LNCaP clone FGC (cell line): ENCODE measurements around the gene SKOR2.

Experiments used
- DNase-seq: peaks from one replicate; pipeline ENCODE4 v3.0.0-alpha.2; 2011; ENCODE audit warnings: low read depth
- H3K4me3 ChIP-seq: 2 replicates; pipeline ENCODE4 v1.5.1; 2011; ENCODE audit warnings: mild to moderate bottlenecking, low read depth, low read length, control low read depth
- TF ChIP-seq, protein P1 (sequence below): IDR thresholded peaks from 2 replicates; pipeline ENCODE4 v1.5.1; 2012; ENCODE audit warnings: mild to moderate bottlenecking; ENCODE audit not compliant: control insufficient read depth, insufficient read depth; ENCODE audit errors: extremely low read depth

SKOR2 gene

DNA sequence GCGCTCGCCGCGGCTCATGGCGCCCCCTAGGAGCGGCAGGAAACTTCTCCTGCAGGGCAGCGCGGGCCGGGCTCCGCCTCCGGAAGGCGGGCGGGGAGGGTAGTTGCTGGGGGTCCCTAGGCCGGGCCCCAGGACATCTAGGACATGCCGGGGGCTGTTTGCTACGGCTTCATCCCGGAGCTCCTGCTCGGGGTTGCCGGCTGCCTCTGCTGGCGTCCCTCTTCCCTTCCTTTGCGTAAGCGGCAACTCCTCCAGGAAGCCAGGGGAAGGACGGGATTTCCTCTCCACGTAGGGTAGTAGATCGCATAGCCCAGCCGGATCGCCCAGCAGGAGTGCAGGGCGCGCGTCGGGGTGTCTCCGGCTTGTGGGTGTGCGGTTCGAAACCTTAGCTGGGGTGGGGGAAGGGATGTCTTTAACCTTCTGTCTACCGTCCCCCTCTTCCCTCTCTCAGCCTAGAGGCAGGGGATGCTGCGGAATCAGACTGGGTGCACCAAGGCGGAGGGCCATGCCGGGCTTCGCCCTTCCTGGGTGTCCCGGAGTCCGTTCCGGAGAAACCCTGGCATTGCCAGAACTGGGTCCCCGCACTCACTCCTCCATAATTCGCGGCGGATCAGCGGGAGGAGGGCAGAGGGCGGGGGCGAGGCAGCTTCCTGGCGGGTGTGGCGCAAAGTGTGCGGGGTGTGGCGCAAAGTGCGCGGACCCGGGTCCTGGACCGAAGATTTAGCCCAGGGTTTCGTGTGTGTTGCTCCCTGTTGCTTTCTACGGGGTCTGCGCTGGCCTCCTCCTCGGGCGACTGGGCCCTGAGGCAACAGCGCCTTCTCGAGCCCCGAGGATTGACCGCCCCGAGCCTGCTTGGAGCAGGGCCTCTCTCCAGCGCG, 12.2 kb upstream of the SKOR2 start:
- no peak overlapping the region for H3K4me3 ChIP-seq
- no peak for DNase-seq
- TF ChIP-seq, protein P1, sequence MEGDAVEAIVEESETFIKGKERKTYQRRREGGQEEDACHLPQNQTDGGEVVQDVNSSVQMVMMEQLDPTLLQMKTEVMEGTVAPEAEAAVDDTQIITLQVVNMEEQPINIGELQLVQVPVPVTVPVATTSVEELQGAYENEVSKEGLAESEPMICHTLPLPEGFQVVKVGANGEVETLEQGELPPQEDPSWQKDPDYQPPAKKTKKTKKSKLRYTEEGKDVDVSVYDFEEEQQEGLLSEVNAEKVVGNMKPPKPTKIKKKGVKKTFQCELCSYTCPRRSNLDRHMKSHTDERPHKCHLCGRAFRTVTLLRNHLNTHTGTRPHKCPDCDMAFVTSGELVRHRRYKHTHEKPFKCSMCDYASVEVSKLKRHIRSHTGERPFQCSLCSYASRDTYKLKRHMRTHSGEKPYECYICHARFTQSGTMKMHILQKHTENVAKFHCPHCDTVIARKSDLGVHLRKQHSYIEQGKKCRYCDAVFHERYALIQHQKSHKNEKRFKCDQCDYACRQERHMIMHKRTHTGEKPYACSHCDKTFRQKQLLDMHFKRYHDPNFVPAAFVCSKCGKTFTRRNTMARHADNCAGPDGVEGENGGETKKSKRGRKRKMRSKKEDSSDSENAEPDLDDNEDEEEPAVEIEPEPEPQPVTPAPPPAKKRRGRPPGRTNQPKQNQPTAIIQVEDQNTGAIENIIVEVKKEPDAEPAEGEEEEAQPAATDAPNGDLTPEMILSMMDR = no peak

DNA sequence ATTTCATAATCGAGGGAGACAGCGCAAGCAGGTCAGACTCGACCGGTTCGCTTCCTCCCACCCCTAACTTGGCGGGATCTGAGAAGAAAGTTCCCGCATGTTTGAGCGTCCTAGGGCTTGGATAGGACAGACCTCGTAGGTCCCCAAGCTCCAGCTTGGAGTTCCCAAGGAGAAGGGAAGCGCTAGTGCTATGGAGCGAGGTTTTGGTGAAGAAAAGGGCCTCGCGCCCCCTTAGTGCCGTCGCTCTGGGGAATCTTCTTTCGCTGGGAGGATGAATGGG, 11.6 kb upstream of the SKOR2 start:
- H3K4me3 ChIP-seq = no peak overlapping the region
- TF ChIP-seq, protein P1 = no peak
- no peak for DNase-seq

DNA sequence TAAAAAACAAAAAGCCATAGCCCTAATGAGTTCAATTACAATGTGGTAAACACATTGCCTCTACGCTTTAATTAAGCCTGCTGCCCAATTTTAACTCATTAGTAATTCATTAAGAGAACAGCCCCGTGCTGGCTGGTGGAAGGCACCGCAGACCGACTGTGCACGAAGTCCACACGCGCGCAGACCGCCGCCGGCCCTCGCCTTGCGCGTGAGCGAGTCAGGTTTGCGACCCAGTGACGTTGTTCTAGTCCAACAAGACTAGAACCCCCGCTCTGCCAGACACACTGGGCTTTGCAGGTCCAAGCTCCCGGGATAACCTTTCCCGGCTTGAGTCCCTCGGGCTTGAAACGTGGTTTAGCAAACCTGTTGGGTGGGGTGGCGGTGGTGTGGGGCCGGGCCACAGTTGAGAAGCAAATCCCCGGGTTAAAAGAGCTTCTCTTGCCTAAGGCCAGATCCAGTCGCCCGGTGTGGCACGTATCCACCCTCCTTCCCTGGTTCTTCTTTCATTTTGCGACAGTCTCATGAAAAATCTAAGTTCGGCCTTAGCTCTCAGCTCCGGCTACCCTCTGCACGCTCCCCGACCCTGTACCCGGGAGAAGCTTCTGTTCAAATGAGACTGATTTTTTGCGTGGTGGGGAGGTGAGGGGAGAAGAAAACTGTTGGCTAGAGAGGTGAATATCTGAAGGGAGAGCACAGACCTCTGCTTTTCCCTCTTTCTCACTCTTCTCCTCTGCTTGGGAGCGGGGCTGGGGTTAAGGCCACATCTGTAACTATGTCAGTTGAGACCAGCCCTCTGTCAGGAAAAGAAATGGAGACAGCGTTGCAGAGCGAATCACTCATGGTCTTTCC, 11.1 kb upstream of the SKOR2 start:
- TF ChIP-seq, protein P1 = no peak
- no peak for DNase-seq
- H3K4me3 ChIP-seq = no peak overlapping the region

DNA sequence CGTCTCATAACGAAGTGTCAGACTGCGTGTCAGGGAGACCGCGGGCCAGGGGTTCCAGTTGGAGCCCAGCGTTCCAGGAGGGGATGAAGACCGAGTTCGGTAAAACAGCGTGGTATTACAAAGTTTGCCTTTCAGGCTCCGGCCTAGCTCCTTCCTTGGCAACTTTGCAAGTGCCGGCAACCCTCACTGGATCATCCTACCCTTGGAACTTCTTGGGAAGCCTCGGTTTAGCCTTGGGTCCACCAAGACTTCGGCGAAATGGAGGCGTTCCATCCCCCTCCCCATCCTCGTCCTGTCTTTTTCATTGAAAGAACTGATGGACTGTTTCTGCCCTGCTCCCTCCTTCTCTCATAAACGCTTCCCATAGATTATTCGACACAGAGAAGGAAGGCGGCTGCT, 10.4 kb upstream of the SKOR2 start:
- no peak overlapping the region for H3K4me3 ChIP-seq
- TF ChIP-seq, protein P1 = no peak
- no peak for DNase-seq

DNA sequence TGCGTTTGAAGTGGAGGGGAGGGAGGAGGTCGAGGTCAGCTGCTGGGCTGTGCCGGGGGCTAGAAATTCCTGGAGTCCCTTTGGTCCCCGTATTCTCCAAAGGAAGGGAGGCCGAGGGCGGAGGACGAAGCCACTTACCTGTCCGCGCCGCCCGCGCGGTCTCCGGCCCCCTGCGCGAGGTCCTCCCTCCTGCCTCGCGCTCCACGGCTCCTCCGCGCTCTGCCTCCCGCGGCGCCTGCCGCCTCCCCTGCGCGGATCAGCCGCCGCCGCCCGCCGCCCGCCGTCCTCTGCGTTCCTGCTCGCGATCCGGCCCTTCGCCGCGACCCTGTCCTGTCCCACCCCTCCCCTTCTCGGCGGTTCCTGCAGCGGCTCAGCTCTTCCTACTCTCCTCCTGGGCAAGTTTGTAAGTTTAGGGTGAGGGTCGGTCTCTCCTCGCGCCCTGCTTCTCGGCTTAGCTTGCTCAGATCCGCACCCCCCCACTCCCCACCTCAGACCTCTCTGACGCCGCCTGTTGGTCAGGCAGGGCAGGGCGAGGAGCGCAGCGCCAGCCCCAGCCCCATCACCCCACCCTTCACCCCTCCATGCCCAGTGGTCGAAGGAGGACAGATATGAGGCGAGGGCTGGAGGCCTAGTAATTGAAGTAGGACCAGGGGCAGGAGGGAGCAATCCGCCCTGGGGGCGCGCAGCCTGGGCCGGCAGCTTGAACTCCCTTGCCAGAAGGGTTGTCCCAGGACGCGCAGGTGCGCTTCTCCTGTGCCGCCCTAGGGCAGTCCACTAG, 9.7 kb upstream of the SKOR2 start:
- H3K4me3 ChIP-seq = no peak overlapping the region

More for the DNA sequence above, 9.7 kb upstream of the SKOR2 start:
- no peak for DNase-seq
- TF ChIP-seq, protein P1 = no peak
